K562 (cell line): ENCODE results near the gene NR1I3. TPM values are rescaled to one million over a fixed set of nuclear protein-coding genes. Genes with fewer than 3 reads are reported as not detected.
A peak's percentile ranks its signal among the peaks of the same experiment; 100 is the strongest.

ENCODE experiments used
- ATAC-seq: fragments of 200-7000 bp; cut with Tn5 transposase; 3 replicates; pipeline ENCODE4 v1.9.1; 2020; ENCODE audit warnings: moderate library complexity
- BruUV-seq: library from RNA; stranded (reverse); fragments of 400-500 nt; replicated peaks from 2 replicates; lab custom pipeline; 2021; lab: Mats Ljungman, UMichigan
- CTCF ChIA-PET: fragments of 300-600 bp; formaldehyde crosslinking; extraction: SDS; loops from one replicate; lab custom pipeline; 2021; ENCODE audit warnings: low intra/inter-chr PET ratio; lab: Yijun Ruan, JAX
- POLR2A ChIA-PET: fragments of 300-600, 350-650 bp; sonication (Branson Sonifier 250); formaldehyde crosslinking; extraction: SDS; loops from one replicate; lab custom pipeline; 2021; ENCODE audit warnings: antibody characterized with exemption, inconsistent platforms; lab: Yijun Ruan, JAX
- DNase-seq, 4 experiments: peaks; one replicate each; pipeline versions ENCODE4 v3.0.0 to v3.0.0-alpha.2; 2011 to 2018; ENCODE audit warnings: low spot score in 3 of 4, mixed read lengths in 3 of 4; ENCODE audit errors: extremely low read depth in 1 of 4
- FAIRE-seq: peaks from 2 replicates; lab custom pipeline; 2011; peaks lifted over from hg19 to GRCh38; lab: Jason Lieb, UNC
- H2AFZ ChIP-seq: 2 replicates; pipeline ENCODE4 v1.6.0; 2011; ENCODE audit warnings: low read depth, low read length, control low read depth, inconsistent platforms
- H3K27ac ChIP-seq: fragments of 200-600 bp; 3 replicates; pipeline ENCODE4 v1.8.0; 2011; ENCODE audit warnings: low read depth, mild to moderate bottlenecking, control low read depth, inconsistent platforms, low read length, moderate library complexity, mixed read lengths; ENCODE audit errors: extremely low read depth
- H3K27me3 ChIP-seq, 2 experiments: fragments of 300-600 bp in 1 of 2; 2 replicates in 1 of 2; 3 replicates in 1 of 2; pipeline versions ENCODE4 v1.6.0 to v1.8.0; 2011; ENCODE audit warnings: inconsistent platforms in 2 of 2, low read length in 2 of 2, mild to moderate bottlenecking in 1 of 2, mixed read lengths in 1 of 2, moderate library complexity in 1 of 2; ENCODE audit not compliant: control insufficient read depth in 2 of 2, insufficient read depth in 2 of 2
- H3K36me3 ChIP-seq: fragments of 300-600 bp; 3 replicates; pipeline ENCODE4 v1.8.0; 2011; ENCODE audit warnings: mild to moderate bottlenecking, low read length, inconsistent platforms; ENCODE audit not compliant: control insufficient read depth, insufficient read depth
- H3K4me1 ChIP-seq, 2 experiments: fragments of 200-600 bp in 1 of 2; replicated peaks in 1 of 2; 2 replicates in 1 of 2; 3 replicates in 1 of 2; pipeline versions ENCODE4 v1.5.1 to v1.8.0; 2011; ENCODE audit warnings: inconsistent platforms in 2 of 2, low read length in 2 of 2, mild to moderate bottlenecking in 1 of 2, mixed read lengths in 1 of 2, moderate library complexity in 1 of 2; ENCODE audit not compliant: control insufficient read depth in 2 of 2, insufficient read depth in 2 of 2
- H3K4me2 ChIP-seq: 2 replicates; pipeline ENCODE4 v1.6.1; 2011; ENCODE audit warnings: low read length, control low read depth, inconsistent platforms, mixed read lengths; ENCODE audit not compliant: insufficient read depth
- H3K4me3 ChIP-seq: fragments of 200-600 bp; sonication (generic), shearing (Covaris generic); 2 replicates; pipeline ENCODE4 v1.5.1; 2016; ENCODE audit warnings: control low read depth, inconsistent platforms
- H3K79me2 ChIP-seq: fragments of 200-600 bp; 3 replicates; pipeline ENCODE4 v1.8.0; 2011; ENCODE audit warnings: low read length, inconsistent platforms; ENCODE audit not compliant: control insufficient read depth, insufficient read depth
- H3K9ac ChIP-seq, 2 experiments: 2 replicates each; pipeline versions ENCODE4 v1.6.0 to v1.6.1; 2011; ENCODE audit warnings: low read depth in 2 of 2, low read length in 2 of 2, control low read depth in 1 of 2, inconsistent platforms in 1 of 2, mild to moderate bottlenecking in 1 of 2, mixed read lengths in 1 of 2; ENCODE audit not compliant: insufficient read depth in 1 of 2
- H3K9me1 ChIP-seq: one replicate; pipeline ENCODE4 v1.6.0; 2011; ENCODE audit warnings: inconsistent platforms, mild to moderate bottlenecking, low read length, moderate library complexity; ENCODE audit not compliant: control insufficient read depth, insufficient read depth
- H3K9me3 ChIP-seq: replicated peaks from 2 replicates; pipeline ENCODE4 v1.5.1; 2011; ENCODE audit warnings: low read depth, low read length, inconsistent platforms; ENCODE audit not compliant: control insufficient read depth, insufficient read depth
- H4K20me1 ChIP-seq: replicated peaks from 2 replicates; pipeline ENCODE4 v1.6.1; 2011; ENCODE audit warnings: low read length, inconsistent platforms, mixed read lengths; ENCODE audit not compliant: control insufficient read depth, insufficient read depth
- BRF1 ChIP-seq: IDR thresholded peaks from 3 replicates; pipeline ENCODE4 v1.6.1; 2011; ENCODE audit warnings: borderline replicate concordance, mild to moderate bottlenecking; ENCODE audit not compliant: insufficient read length; ENCODE audit errors: extremely low read depth
- CBX3 ChIP-seq, 2 experiments: IDR thresholded peaks; 1 replicate in 1 of 2; 2 replicates in 1 of 2; pipeline ENCODE4 v1.6.1; 2012; ENCODE audit warnings: inconsistent platforms in 2 of 2, low read length in 2 of 2, borderline replicate concordance in 1 of 2, control low read depth in 1 of 2
- CTBP1 ChIP-seq: fragments of 450-650 bp; IDR thresholded peaks from 2 replicates; pipeline ENCODE4 v1.6.1; 2016; ENCODE audit warnings: borderline replicate concordance
- MEF2A ChIP-seq: IDR thresholded peaks from 2 replicates; pipeline ENCODE4 v1.6.1; 2011; ENCODE audit warnings: low read depth, mild to moderate bottlenecking, low read length, moderate library complexity; ENCODE audit not compliant: control insufficient read depth
- NCOA2 ChIP-seq, 2 experiments: fragments of 450-650 bp; IDR thresholded peaks; 2 replicates each; pipeline ENCODE4 v1.6.1; 2018; ENCODE audit warnings: mild to moderate bottlenecking in 2 of 2, moderate library complexity in 1 of 2; ENCODE audit not compliant: partially characterized antibody in 2 of 2
- NELFE ChIP-seq: IDR thresholded peaks from 2 replicates; pipeline ENCODE4 v1.6.1; 2011; ENCODE audit warnings: mild to moderate bottlenecking; ENCODE audit not compliant: insufficient read depth, insufficient read length
- RBM15 ChIP-seq: fragments of 200-400 bp; formaldehyde crosslinking; IDR thresholded peaks from 2 replicates; pipeline ENCODE4 v1.6.1; 2018; ENCODE audit warnings: mild to moderate bottlenecking, low read length, moderate library complexity; ENCODE audit not compliant: insufficient read depth
- SNIP1 ChIP-seq: fragments of 450-650 bp; IDR thresholded peaks from 2 replicates; pipeline ENCODE4 v1.7.1; 2017; ENCODE audit warnings: low read depth, mild to moderate bottlenecking
- XRCC5 ChIP-seq: fragments of 200-400 bp; formaldehyde crosslinking; IDR thresholded peaks from 2 replicates; pipeline ENCODE4 v1.6.1; 2017; ENCODE audit warnings: low read depth, mild to moderate bottlenecking, low read length
- whole genome bisulfite sequencing: fragments of 100-300 bp; shearing (Covaris generic); methylation state at CpG from one replicate; pipeline ENCODE4 v1.1.6; 2016; ENCODE audit warnings: low coverage, mixed read lengths; ENCODE audit not compliant: insufficient coverage; ENCODE audit errors: missing lambda C conversion rate; 5-methylcytosine and 5-hydroxymethylcytosine counted together
- in situ Hi-C: fragments of 300-500 bp; cut with MboI; formaldehyde crosslinking; loops from 4 replicates; pipeline ENCODE4 v1.15.0; 2018; ENCODE audit warnings: inconsistent platforms, mixed read lengths
- intact Hi-C: fragments of 100-400 bp; cut with micrococcal nuclease; formaldehyde crosslinking; loops from 2 replicates; pipeline ENCODE4 v1.14.2; 2022
- polyA plus RNA-seq, 8 experiments: library from polyadenylated mRNA; depleted of rRNA in 4 of 8; stranded (reverse) in 5 of 8; unstranded in 3 of 8; fragments of >200 nt; fragmentation: Nextera tagmentation in 2 of 8; fragmentation: Illumina TruSeq in 1 of 8; extraction: Ambion mirVana in 2 of 8; extraction: Trizol in 1 of 8; gene quantifications; 2 replicates each; pipeline versions ENCODE4 v1.2.1 to v1.2.3, GENCODE V29; 2011 to 2014; ENCODE audit warnings: inconsistent platforms in 1 of 8, missing spikeins in 1 of 8
- total RNA-seq, 7 experiments: library from RNA; depleted of rRNA in 6 of 7; stranded (reverse); fragments of >200 nt in 6 of 7; fragmentation: Illumina TruSeq in 2 of 7; extraction: Trizol in 2 of 7; gene quantifications; 2 replicates each; pipeline versions ENCODE4 v1.2.1 to v1.2.3, GENCODE V29; 2011 to 2021; ENCODE audit warnings: low replicate concordance in 1 of 7
- TF ChIP-seq, protein P1 (sequence below), 2 experiments: fragments of 450-650 bp in 1 of 2; sonication (generic) in 1 of 2; formaldehyde crosslinking in 1 of 2; IDR thresholded peaks in 1 of 2; conservative IDR thresholded peaks in 1 of 2; 2 replicates each; pipeline versions ENCODE4 v1.6.1 to v1.8.1; 2016 to 2023; ENCODE audit warnings: mild to moderate bottlenecking in 2 of 2, moderate library complexity in 2 of 2, inconsistent platforms in 1 of 2, missing genetic modification reagents in 1 of 2
- TF ChIP-seq, protein P2 (sequence below), 2 experiments: IDR thresholded peaks in 1 of 2; conservative IDR thresholded peaks in 1 of 2; 2 replicates each; pipeline ENCODE4 v1.6.1; 2016; ENCODE audit warnings: low read depth in 2 of 2, mild to moderate bottlenecking in 1 of 2, missing compliant biosample characterization in 1 of 2, missing genetic modification characterization in 1 of 2, moderate library complexity in 1 of 2
- TF ChIP-seq, protein P3 (sequence below): fragments of 450-650 bp; IDR thresholded peaks from 2 replicates; pipeline ENCODE4 v1.7.1; 2018; ENCODE audit warnings: mild to moderate bottlenecking, low read depth; ENCODE audit not compliant: partially characterized antibody

NR1I3 gene
- total and polyA plus RNA-seq, 9 of the 15 experiments (the other 6 are each of a cell fraction or from before 2014, with no cell fraction given) = 0.11 TPM; not detected in 8

DNA sequence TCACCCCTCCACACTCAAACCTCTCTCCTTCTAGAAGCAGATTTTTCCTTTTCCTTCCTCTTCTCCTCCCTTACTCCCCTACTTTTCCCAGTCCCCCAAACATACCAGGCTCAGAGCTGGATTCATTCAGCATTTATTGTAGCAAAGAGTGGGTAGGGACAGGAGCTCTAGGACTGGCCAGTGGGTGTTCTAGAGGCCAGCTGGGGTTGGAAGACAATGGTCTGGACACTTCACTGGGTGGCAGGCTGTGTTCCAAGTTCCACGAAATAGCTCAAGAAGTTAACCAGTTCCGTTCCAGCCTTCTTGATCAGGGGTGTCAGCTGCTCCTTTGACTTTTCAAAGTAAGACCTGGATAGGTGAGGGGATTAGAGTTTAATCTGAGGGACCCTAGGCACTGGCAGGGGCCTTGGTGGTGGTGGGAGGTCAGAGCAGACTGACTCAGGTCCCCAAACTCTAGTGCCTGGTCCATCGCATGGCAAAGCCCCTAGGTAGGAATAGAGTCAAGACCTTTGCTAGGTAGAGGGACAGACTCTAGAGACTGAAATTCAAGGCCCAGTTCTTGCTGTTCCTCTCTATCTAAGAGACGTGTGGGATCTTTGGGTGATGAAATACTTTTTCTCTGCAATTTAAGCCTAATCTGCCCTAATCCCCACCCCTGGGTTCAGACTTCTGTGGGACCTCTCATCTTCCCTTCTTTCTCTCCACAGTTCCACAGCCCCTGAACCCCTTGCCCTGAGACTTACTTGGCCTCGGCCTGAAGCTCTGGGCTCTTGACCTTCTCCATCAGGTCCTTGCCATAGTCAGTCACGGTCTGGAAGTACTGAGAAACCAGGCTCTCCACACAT, 15.6 kb downstream of the NR1I3 start:
- in situ Hi-C loops = no loop called here
- Histone ChIP-seq H4K20me1 (no peaks in the 10 kb centered on the region), H3K4me3 (no peak overlapping the region), H3K9ac (no peak overlapping the region), H2AFZ (0 out of 2 replicates have a peak overlapping the region, but pooled peaks have one; percentile 25), H3K4me2 (no peak overlapping the region), H3K9me1 (no peaks in the 10 kb centered on the region), H3K79me2 (peaks cover 15% of the 10 kb centered on the region), H3K9me3 (no peaks in the 10 kb centered on the region), H3K27me3 (no peaks in the 10 kb centered on the region), H3K36me3 (no peaks in the 10 kb centered on the region), H3K27ac (no peak overlapping the region), H3K4me1 (peaks cover 7 to 28% of the 10 kb centered on the region in 2 experiments; a peak in 4 of 5 replicates)
- WGBS = 47% methylated on average over 6 of the region's 6 CpGs
- no TSS peak for BruUV-seq
- intact Hi-C loops = no loop called here
- ChIA-PET POLR2A (interaction anchor here (1.0 kb wide), 2 partner anchors 10 to 88 kb away, joined by 3 read pairs; no protein-coding TSS in a partner anchor), CTCF (interaction anchor here (0.6 kb wide), 1 partner anchor 520 kb away, joined by 3 read pairs; no protein-coding TSS in a partner anchor)
- no peak for DNase-seq
- no peak for FAIRE-seq
- ATAC-seq = no peak
- TF ChIP-seq, protein P1, sequence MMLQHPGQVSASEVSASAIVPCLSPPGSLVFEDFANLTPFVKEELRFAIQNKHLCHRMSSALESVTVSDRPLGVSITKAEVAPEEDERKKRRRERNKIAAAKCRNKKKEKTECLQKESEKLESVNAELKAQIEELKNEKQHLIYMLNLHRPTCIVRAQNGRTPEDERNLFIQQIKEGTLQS (IDR thresholded peaks at IDR 0.05) = 0 out of 2 replicates have a peak, but pooled peaks have one; percentile 24
- TF ChIP-seq, protein P1 (CRISPR knock-in tag; conservative IDR thresholded peaks at IDR 0.05) = no peak
- TF ChIP-seq NCOA2 (IDR thresholded peaks at IDR 0.05; ENCODE audit: partially characterized antibody in 2 of 2) (no peak), RBM15 (no peak), SNIP1 (no peak), XRCC5 (no peak), BRF1 (no peak), CBX3 (IDR thresholded peaks at IDR 0.05; ENCODE audit: borderline replicate concordance in 1 of 2, low read length in 2 of 2) (no peak), MEF2A (no peak), CTBP1 (no peak), NELFE (no peak)
- TF ChIP-seq, protein P2, sequence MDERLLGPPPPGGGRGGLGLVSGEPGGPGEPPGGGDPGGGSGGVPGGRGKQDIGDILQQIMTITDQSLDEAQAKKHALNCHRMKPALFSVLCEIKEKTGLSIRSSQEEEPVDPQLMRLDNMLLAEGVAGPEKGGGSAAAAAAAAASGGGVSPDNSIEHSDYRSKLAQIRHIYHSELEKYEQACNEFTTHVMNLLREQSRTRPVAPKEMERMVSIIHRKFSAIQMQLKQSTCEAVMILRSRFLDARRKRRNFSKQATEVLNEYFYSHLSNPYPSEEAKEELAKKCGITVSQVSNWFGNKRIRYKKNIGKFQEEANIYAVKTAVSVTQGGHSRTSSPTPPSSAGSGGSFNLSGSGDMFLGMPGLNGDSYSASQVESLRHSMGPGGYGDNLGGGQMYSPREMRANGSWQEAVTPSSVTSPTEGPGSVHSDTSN (CRISPR knock-in tag; IDR thresholded peaks at IDR 0.05; ENCODE audit: low read depth) = no peak
- TF ChIP-seq, protein P2 (tag; conservative IDR thresholded peaks at IDR 0.05; ENCODE audit: low read depth) = no peak
- TF ChIP-seq, protein P3, sequence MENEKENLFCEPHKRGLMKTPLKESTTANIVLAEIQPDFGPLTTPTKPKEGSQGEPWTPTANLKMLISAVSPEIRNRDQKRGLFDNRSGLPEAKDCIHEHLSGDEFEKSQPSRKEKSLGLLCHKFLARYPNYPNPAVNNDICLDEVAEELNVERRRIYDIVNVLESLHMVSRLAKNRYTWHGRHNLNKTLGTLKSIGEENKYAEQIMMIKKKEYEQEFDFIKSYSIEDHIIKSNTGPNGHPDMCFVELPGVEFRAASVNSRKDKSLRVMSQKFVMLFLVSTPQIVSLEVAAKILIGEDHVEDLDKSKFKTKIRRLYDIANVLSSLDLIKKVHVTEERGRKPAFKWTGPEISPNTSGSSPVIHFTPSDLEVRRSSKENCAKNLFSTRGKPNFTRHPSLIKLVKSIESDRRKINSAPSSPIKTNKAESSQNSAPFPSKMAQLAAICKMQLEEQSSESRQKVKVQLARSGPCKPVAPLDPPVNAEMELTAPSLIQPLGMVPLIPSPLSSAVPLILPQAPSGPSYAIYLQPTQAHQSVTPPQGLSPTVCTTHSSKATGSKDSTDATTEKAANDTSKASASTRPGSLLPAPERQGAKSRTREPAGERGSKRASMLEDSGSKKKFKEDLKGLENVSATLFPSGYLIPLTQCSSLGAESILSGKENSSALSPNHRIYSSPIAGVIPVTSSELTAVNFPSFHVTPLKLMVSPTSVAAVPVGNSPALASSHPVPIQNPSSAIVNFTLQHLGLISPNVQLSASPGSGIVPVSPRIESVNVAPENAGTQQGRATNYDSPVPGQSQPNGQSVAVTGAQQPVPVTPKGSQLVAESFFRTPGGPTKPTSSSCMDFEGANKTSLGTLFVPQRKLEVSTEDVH = no peak
